KG1 (cell line): ENCODE data around the gene VEZT.
"Not testable (repeated sequence)": the region's sequence is repeated elsewhere in the genome, so short reads cannot be mapped to it uniquely, and the experiment has no call there.

Experiments
- DNase-seq: peaks from one replicate; lab custom pipeline; 2025; lab: John Stamatoyannopoulos, UW

The VEZT gene

GRCh38 chr12:95217377-95218149 is at the start of gene VEZT, which contains the start of gene FGD6:
VEZT (plus strand) TSS chr12:95217807; CDS start chr12:95217851, 44 bp downstream.
FGD6 (minus strand) TSS chr12:95217467; CDS start chr12:95217240, 227 bp downstream.
- peak; percentile 90 for DNase-seq

GRCh38 chr12:95168746-95169145 is 48.9 kb upstream of the VEZT start:
- DNase-seq, result no peak

- no peak for DNase-seq
Observed at GRCh38 chr12:95169368-95169767, 48.2 kb upstream of the VEZT start.

- DNase-seq, result no peak
Observed at GRCh38 chr12:95173392-95174251, 44.0 kb upstream of the VEZT start.

- DNase-seq, result no peak
Observed at GRCh38 chr12:95177201-95177768, 40.3 kb upstream of the VEZT start.

GRCh38 chr12:95178136-95178535 is 39.5 kb upstream of the VEZT start:
- DNase-seq, result no peak

- no peak for DNase-seq
Observed at GRCh38 chr12:95179011-95179410, 38.6 kb upstream of the VEZT start.

GRCh38 chr12:95181103-95181502 is 36.5 kb upstream of the VEZT start:
- no peak for DNase-seq

- no peak for DNase-seq
Observed at GRCh38 chr12:95182868-95183415, 34.7 kb upstream of the VEZT start.

- no peak for DNase-seq
Observed at GRCh38 chr12:95184121-95184520, 33.5 kb upstream of the VEZT start.

GRCh38 chr12:95185072-95185471 is 32.5 kb upstream of the VEZT start:
- no peak for DNase-seq

GRCh38 chr12:95185854-95186253 is 31.8 kb upstream of the VEZT start:
- no peak for DNase-seq

- no peak for DNase-seq
Observed at GRCh38 chr12:95187865-95188415, 29.7 kb upstream of the VEZT start.

GRCh38 chr12:95191060-95191696 is 26.4 kb upstream of the VEZT start:
- DNase-seq, result no peak

GRCh38 chr12:95192271-95192670 is 25.3 kb upstream of the VEZT start:
- no peak for DNase-seq

GRCh38 chr12:95193139-95193538 is 24.5 kb upstream of the VEZT start:
- no peak for DNase-seq

- DNase-seq, result no peak
Observed at GRCh38 chr12:95195122-95195521, 22.5 kb upstream of the VEZT start.

- not testable (repeated sequence) for DNase-seq
Observed at GRCh38 chr12:95196875-95197569, 20.6 kb upstream of the VEZT start.

GRCh38 chr12:95197636-95198035 is 20.0 kb upstream of the VEZT start:
- DNase-seq, result no peak

- no peak for DNase-seq
Observed at GRCh38 chr12:95198914-95199313, 18.7 kb upstream of the VEZT start.
